ENCODE data around the gene PLEKHG2.
A peak's percentile ranks its signal among the peaks of the same experiment; 100 is the strongest.

PLEKHG2 gene

DNA sequence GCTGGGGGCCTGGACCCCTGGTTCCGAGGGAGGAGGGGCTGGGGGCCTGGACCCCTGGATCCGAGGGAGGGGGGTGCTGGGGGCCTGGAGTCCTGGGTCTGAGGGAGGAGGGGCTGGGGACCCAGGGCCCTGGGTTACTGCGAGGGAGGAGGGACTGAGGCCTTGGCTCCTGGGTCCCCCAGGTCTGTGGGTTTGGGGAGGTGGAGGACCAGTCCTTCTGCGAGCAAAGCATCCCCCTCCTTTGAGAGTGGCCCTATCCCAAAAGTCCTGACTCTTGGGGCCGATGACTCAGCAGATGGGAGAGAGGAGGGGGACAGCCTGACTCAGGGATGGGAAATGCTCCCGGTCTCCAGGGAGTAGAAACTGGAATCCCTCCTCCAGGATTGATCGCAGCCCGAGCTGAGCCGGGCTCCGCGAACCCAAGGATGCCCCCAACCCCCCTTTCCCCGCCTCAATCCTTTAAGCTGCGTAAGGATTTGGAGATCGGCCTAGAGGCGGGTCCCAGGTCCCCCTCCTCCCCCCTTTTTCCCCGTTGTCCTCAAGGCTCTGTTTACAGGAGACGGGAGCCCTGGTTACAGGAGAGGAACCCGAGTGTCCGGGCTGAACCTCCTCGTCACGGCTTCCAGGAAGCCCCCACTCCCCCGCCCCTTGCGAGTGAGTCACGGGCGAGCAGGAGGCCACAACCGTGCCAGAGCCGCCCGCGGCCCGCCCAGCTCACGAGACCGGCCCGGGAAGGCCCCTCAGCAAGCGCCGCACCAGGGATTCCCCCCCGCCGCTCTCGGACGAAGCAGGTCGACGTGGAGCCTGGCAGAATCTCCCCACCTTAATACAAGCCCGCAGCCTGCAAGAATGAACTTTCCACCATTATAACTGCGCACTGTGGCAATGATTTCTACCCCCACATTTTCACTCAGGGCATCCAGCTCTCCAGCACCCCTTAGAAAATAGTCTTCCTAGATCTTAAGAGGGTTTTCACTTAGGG is 8.8 kb upstream of the PLEKHG2 start:
- peak; percentile 90 for DNase-seq (ENCODE audit: insufficient read length, low spot score)
- FAIRE-seq: no peak

DNA sequence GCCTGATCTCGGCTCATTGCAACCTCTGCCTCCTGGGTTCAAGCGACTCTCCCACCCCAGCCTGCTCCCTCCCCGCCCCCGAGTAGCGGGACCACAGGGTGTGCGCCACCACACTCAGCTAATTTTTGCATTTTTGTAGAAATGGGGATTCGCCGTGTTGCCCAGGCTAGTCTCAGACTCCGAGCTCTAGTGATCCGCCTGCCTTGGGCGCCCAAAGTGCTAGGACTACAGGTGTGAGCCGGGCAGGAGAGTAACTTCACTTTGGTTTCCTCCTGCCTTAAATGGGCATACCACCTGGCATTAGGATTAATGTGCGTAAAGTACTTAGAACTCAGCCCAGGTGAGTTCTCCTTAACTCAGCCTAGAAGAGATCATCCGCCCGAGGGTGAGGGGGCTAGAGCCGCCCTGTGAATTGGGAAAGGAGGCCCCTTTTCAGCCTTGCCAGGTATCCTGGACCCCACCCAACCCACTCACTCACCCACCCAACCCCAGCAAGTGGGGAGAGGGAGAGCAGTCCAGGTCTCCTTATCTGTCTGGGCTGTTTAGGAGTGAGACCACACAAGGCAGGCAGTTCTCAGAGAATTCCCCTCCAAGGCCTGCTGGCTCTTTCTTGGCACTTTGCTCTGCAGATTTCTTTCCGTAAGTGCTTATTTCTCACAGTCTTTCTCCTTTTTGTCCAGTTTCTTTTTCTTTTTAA is 7.1 kb upstream of the PLEKHG2 start:
- DNase-seq (ENCODE audit: insufficient read length, low spot score) (no peak), FAIRE-seq (no peak)

DNA sequence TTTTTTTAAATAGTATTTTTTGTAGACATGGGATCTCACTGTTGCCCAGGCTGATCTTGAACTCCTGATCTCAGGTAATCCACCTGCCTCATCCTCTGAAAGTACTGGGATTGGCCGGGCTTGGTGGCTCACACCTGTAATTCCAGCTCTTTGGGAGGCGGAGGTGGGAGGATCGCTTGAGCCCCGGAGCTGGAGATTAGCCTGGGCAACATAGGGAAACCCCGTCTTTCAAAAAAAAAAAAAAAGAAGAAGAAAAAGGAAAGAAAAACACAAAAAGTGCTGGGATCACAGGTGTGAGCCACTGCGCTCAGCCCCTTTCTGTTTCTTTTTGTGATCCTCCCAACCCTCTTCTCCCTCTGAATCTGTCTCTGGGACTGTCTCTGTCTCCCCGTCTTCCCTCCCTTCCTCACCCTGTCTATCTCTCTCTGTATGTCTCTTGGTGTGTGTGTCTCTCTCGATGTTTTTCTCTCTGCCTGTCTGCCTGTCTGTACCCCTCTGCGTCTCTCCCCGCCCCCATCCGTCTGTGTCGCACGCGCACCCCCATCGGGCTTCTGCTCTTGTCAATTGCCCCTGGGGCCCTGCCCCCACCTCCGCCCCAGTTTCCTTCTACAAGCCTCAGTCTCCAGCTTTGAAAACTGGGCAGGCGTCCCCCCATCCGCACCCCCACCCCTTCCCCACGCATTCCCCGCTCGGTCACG is 6.4 kb upstream of the PLEKHG2 start:
- DNase-seq (ENCODE audit: insufficient read length, low spot score) (no peak), FAIRE-seq (no peak)

DNA sequence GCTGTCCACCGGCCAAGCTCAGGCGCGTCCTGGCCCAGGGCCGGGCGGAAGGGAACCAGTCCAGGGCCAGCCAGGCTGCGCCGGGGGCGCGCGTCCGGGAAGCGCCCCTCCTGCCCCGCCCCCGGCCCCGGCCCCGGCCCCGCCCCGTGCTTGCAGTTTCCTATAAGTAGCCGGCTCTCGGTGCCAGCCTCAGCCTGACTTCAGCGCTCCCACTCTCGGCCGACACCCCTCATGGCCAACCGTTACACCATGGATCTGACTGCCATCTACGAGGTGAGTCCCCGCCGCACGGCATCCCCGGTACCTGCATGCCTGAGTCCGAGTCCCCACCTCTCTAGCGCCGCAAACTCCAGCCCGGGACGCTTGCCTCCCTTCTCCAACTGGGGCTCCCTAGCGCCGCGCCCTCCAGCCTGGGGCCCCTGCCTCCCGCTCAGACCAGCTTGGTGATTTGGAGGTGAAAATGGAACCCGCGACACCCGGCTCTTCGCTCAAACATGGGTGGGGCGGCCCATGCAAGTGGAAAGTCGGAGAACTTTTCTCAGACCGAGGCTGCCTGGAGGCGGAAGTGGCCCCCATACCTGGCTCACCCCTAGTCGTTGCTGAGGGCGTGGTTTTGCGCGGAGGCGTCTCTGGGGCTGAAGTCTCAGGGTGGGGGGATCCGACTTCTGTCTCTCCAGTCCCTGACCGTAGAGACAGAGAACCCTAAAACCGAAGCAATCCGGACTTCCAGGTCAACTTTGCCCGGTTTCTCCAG is 5.6 kb upstream of the PLEKHG2 start, which contains the start of gene ZFP36:
Gene ZFP36, plus strand, starts transcription at position 192 of the 754 bp plus-strand sequence. Its CDS starts 58 bp downstream, at position 250.
- FAIRE-seq (no peak), DNase-seq (ENCODE audit: insufficient read length, low spot score) (no peak)

DNA sequence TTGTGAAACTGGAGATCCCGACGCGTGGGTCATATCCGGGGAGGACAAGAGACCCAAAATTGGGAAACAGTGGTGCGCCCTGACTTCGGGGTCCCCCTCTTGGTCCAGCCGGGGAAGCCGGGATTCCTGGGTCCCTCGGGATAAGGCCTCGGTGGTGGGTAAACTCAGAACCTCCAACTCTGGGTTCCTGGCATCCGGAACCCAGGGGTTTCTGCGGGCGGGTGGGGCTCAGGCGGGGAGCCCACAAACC is 5.1 kb upstream of the PLEKHG2 start:
- FAIRE-seq: no peak
- DNase-seq (ENCODE audit: insufficient read length, low spot score): no peak

DNA sequence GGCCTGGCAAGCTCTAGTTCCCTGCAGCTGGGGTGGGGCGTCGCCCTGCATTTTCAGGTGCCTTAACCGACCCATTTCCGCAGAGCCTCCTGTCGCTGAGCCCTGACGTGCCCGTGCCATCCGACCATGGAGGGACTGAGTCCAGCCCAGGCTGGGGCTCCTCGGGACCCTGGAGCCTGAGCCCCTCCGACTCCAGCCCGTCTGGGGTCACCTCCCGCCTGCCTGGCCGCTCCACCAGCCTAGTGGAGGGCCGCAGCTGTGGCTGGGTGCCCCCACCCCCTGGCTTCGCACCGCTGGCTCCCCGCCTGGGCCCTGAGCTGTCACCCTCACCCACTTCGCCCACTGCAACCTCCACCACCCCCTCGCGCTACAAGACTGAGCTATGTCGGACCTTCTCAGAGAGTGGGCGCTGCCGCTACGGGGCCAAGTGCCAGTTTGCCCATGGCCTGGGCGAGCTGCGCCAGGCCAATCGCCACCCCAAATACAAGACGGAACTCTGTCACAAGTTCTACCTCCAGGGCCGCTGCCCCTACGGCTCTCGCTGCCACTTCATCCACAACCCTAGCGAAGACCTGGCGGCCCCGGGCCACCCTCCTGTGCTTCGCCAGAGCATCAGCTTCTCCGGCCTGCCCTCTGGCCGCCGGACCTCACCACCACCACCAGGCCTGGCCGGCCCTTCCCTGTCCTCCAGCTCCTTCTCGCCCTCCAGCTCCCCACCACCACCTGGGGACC is 4.6 kb upstream of the PLEKHG2 start:
- DNase-seq (ENCODE audit: insufficient read length, low spot score): no peak
- no peak for FAIRE-seq

DNA sequence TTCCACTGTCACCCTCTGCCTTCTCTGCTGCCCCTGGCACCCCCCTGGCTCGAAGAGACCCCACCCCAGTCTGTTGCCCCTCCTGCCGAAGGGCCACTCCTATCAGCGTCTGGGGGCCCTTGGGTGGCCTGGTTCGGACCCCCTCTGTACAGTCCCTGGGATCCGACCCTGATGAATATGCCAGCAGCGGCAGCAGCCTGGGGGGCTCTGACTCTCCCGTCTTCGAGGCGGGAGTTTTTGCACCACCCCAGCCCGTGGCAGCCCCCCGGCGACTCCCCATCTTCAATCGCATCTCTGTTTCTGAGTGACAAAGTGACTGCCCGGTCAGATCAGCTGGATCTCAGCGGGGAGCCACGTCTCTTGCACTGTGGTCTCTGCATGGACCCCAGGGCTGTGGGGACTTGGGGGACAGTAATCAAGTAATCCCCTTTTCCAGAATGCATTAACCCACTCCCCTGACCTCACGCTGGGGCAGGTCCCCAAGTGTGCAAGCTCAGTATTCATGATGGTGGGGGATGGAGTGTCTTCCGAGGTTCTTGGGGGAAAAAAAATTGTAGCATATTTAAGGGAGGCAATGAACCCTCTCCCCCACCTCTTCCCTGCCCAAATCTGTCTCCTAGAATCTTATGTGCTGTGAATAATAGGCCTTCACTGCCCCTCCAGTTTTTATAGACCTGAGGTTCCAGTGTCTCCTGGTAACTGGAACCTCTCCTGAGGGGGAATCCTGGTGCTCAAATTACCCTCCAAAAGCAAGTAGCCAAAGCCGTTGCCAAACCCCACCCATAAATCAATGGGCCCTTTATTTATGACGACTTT is 3.9 kb upstream of the PLEKHG2 start:
- no peak for DNase-seq (ENCODE audit: insufficient read length, low spot score)
- FAIRE-seq: no peak

DNA sequence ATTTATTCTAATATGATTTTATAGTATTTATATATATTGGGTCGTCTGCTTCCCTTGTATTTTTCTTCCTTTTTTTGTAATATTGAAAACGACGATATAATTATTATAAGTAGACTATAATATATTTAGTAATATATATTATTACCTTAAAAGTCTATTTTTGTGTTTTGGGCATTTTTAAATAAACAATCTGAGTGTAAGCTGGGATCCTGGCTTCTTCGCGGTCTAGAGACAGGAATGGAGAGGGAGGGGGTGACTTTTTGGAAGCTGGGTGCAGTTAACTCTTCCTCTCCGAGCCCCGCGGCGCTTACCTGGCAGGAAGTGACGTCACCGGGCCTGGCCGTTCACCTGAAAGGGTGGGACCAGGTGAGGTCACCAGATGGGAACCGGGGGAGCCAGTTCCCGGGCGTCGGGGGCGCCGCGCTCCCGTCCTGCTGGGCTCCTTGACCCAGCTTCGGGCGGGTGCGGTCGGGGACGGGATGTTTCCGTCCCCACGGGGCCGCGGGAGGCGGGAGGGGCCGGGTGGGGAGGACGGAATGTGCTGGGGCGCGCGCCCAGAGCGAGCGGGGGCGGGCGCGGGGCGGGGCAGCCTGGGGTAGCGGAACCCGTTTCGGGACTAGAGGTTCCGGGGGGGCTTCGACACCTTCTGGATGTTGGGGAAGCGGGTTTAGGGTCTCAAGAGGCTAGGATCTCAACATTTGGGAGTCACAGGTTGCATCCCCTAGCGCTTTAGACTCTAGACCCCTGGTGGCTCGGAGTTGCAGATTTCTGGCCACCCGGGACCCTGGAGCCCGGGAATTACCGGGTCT is 3.1 kb upstream of the PLEKHG2 start:
- FAIRE-seq: no peak
- no peak for DNase-seq (ENCODE audit: insufficient read length, low spot score)

DNA sequence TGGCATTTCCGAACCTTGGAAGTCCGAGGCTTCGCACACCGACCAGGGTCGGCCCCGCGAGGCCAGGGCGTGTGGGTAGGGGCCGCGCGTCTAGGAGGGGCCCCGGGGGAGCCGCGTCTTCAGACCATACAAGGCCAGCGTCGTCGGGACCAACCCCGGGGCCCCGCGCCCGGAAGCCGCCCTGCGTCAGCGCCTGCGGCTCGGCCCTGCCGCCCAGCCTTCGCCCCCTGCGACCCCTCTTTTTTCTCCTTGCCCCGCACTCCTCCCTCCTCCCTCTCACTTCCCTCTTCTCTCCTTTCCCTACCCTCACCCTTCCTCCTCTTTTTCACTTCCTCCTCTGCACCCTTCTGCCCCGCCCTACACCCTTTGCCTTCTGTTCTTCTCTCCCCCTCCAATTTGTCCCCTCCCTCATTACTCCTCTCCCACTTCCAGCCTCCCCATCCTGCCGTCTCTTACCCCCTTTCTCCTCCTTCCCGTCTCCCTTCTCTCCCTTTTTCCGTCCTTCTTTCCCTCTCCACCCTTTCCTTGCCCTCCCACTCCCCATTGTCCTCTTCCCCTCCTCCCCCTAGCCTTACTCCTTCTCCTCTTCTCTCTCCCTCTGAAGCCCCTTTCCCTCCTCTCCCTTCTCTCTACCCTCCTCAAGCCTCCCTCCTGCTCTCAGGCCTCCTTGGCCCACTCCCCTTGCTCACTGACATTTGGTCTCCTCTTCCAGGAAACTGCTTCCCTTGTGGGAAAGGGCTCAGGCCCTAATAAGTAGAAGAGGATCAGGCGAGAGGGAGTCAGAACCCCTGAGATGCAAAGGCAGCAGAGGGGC is 2.2 kb upstream of the PLEKHG2 start:
- DNase-seq (ENCODE audit: insufficient read length, low spot score) (no peak), FAIRE-seq (no peak)

DNA sequence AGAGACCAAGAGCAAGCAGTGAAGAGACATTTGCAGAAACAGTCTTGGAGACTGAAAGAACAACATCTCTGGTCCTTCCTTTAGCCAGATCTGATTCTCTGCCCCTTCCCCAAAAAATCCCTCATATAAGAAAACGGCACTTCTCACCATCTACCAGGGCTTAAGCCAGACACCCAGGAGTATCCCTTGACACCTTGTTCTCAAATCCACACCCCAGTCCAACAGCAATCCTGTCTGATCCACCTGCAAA is 1.7 kb upstream of the PLEKHG2 start:
- no peak for FAIRE-seq

DNA sequence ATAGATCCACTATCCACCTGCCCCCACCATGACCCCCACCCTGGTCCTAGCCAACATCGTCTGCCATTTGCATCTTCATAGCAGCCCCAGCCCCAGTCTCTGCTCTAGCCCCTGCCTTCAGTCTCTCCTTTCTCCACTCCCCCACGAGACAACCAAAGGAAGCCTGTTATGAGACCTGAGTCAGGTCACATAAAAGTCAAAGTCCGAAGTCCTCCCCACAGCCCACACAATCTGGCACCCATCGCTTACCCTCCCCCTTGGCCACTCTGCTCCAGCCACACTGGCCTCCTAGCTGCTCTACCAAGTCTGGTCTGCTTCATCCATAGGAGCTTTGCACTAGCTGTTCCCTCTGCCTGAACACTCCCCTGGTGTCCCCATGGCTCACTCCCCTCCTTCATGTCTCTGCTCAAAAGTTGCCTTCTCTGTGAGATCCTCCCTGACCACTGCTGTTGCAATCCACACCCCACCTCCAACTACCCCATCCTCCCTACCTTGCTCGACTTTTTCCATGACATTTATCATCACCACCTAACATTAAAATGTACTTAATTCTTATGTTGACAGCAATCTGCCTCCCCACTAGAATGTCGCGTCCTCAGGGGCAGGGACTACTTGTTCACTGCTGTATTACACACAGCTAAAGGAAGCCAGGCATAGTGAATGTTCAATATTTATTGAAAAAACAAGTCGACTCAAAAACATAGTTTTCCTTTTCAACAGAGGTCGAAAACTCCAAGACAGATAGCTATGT is 1.2 kb upstream of the PLEKHG2 start:
- no peak for FAIRE-seq
- DNase-seq (ENCODE audit: insufficient read length, low spot score): no peak

More for the DNA sequence above, 1.7 kb upstream of the PLEKHG2 start:
- no peak for DNase-seq (ENCODE audit: insufficient read length, low spot score)

DNA sequence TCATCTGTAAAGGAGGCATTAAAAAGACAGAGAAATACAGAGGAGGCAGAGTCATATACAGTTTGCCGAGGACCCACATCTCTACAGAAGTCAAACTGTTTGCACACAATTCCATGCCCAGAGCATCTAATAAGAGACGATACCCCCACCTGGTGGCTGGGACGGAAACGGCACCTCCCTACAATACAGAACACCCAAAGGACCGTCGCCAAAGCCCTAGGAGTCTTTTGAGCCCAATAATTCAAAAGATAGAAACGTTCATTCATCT is 703 bp upstream of the PLEKHG2 start:
- DNase-seq (ENCODE audit: insufficient read length, low spot score): no peak
- FAIRE-seq: peak; percentile 42

DNA sequence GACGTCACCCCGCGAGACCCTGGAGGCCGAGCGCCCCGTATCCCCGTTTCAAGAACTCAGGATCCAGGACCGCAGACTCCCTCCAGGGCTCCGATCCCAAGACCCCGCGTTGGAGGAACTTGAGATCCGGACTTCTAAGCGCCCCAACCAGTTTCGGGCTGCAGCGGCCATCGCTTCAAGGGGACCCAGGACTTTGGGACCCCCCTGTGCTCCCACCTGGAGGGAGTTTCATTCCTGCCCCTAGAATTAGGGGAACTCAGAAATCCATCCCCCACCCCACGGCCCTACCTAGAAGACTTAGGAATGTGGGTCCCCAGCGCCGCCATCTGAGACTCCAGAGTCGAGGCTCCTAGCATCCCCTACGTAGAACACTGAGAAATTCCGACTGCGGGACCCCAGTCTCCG is 400 bp downstream of the PLEKHG2 start:
- no peak for FAIRE-seq
- no peak for DNase-seq (ENCODE audit: insufficient read length, low spot score)

DNA sequence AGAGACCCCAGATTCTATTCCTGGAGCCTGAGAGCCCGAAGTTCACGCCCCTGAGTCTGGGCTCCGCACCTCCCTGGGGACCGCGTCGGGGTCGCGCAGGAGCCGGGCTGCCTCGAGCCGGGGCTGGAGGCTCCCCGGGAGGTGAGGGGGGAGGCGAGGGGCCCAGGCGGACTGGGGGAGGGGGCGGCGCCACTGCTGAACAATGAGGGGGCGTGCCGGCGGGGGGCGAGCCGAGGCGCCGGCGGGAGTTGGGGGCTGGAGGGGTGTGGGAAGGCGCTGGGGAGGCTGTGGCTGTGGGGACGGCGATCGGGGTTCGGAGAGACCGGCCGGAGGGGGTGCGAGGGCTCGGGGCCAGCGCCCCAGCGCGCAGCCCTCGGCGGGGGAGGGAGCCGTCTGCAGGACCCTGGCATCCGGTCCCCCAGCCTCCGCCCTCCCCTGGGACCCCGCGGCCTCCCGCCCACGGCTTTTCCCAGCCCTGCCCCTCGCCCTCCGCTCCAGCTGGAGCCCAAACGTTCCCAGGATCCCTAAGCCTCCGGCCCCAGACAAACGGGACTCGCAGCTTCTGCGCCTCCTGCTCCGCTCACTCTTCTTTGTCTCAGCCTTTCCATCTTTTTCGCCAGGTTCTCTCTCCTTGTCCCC is 922 bp downstream of the PLEKHG2 start:
- FAIRE-seq (no peak), DNase-seq (ENCODE audit: insufficient read length, low spot score) (no peak)

DNA sequence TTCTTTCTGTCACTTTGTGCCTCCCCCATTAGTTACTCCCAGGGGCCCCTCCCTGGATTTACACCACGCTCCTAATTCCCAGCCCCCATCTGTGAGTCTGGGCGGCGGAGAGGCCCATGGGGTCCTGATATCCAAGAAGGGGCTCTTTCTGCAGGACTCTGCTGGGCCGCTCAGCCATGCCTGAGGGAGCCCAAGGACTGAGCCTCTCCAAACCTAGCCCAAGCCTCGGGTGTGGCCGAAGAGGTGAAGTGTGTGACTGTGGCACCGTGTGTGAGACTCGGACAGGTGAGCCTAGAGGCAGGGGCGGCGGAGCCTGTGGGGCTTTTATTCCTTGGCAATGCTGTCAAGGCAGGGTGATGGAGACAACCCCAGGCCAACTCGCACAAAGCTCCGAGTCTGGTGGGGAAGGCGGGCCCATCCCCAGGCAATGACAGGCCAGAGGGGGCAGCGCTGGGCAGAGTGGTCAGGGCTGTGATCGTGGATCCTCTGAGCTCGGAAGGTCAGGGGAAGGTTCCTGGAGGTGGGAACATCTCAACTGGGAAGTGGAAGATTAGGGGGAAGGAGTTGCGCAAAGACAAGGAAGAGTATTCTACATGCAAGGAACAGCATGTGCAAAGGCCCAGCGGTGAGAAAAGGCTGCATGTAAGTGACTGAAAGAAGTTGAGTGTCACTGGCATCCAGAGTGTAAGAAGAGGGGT is 1.6 kb downstream of the PLEKHG2 start:
- no peak for FAIRE-seq

More for the DNA sequence above, 1.6 kb downstream of the PLEKHG2 start:
- DNase-seq (ENCODE audit: insufficient read length, low spot score): no peak

Data from HTR-8/SVneo (cell line).